Skeletal muscle cell (primary cell): ENCODE data around the gene LY86.

ENCODE experiments used
- DNase-seq: peaks from one replicate; pipeline ENCODE4 v3.0.0-alpha.2; 2010; ENCODE audit warnings: low read depth
- H3K4me3 ChIP-seq: 2 replicates; pipeline ENCODE4 v1.5.1; 2011; ENCODE audit warnings: low read depth, mild to moderate bottlenecking, control low read depth, low read length, moderate library complexity

Gene LY86

GRCh38 chr6:6643398-6643797 lies 54.9 kb downstream of the LY86 start:
- DNase-seq, result no peak
- H3K4me3 ChIP-seq, result no peak overlapping the region

- DNase-seq, result no peak
- no peak overlapping the region for H3K4me3 ChIP-seq
Observed at GRCh38 chr6:6645261-6645917, 56.9 kb downstream of the LY86 start.

GRCh38 chr6:6646384-6646783 lies 57.9 kb downstream of the LY86 start:
- no peak overlapping the region for H3K4me3 ChIP-seq
- DNase-seq, result no peak

- no peak overlapping the region for H3K4me3 ChIP-seq
- DNase-seq, result no peak
Observed at GRCh38 chr6:6646859-6647258, 58.3 kb downstream of the LY86 start.

- H3K4me3 ChIP-seq, result no peak overlapping the region
- DNase-seq, result no peak
Observed at GRCh38 chr6:6648692-6649343, 60.3 kb downstream of the LY86 start.

- DNase-seq, result no peak
- no peak overlapping the region for H3K4me3 ChIP-seq
Observed at GRCh38 chr6:6649824-6650349, 61.4 kb downstream of the LY86 start.

- no peak overlapping the region for H3K4me3 ChIP-seq
- DNase-seq, result no peak
Observed at GRCh38 chr6:6650839-6651238, 62.3 kb downstream of the LY86 start.

- no peak for DNase-seq
- H3K4me3 ChIP-seq, result no peak overlapping the region
Observed at GRCh38 chr6:6651335-6651734, 62.8 kb downstream of the LY86 start.

GRCh38 chr6:6652932-6653331 lies 64.4 kb downstream of the LY86 start:
- H3K4me3 ChIP-seq, result no peak overlapping the region
- DNase-seq, result no peak

- no peak overlapping the region for H3K4me3 ChIP-seq
Observed at GRCh38 chr6:6654599-6655575, 66.4 kb downstream of the LY86 start.

GRCh38 chr6:6655805-6656251 lies 67.3 kb downstream of the LY86 start:
- no peak for DNase-seq
- no peak overlapping the region for H3K4me3 ChIP-seq

More at GRCh38 chr6:6654599-6655575, 66.4 kb downstream of the LY86 start:
- DNase-seq, result no peak

GRCh38 chr6:6656287-6656686 lies 67.8 kb downstream of the LY86 start:
- no peak for DNase-seq
- no peak overlapping the region for H3K4me3 ChIP-seq

- DNase-seq, result no peak
- H3K4me3 ChIP-seq, result no peak overlapping the region
Observed at GRCh38 chr6:6657085-6657819, 68.7 kb downstream of the LY86 start.

- no peak for DNase-seq
- no peak overlapping the region for H3K4me3 ChIP-seq
Observed at GRCh38 chr6:6657820-6658217, 69.3 kb downstream of the LY86 start.

- no peak for DNase-seq
- H3K4me3 ChIP-seq, result no peak overlapping the region
Observed at GRCh38 chr6:6659600-6660327, 71.2 kb downstream of the LY86 start.

GRCh38 chr6:6660339-6661045 lies 72.0 kb downstream of the LY86 start:
- no peak overlapping the region for H3K4me3 ChIP-seq
- no peak for DNase-seq

GRCh38 chr6:6661191-6661590 lies 72.7 kb downstream of the LY86 start:
- DNase-seq, result no peak
- H3K4me3 ChIP-seq, result no peak overlapping the region

- peak; percentile 36 for DNase-seq
- H3K4me3 ChIP-seq, result no peak overlapping the region
Observed at GRCh38 chr6:6661684-6662083, 73.2 kb downstream of the LY86 start.
